ENCODE data around the gene KLK12.

Gene KLK12

GRCh38 chr19:51082611-51083010 lies 47.8 kb upstream of the KLK12 start, which contains the start of gene KLK14:
KLK14 (minus strand) TSS chr19:51082887; CDS start chr19:51082614, 273 bp downstream.
- no peak for ATAC-seq
- TF ChIP-seq TCF4 (CRISPR knock-in tag; IDR thresholded peaks at IDR 0.05; ENCODE audit: borderline replicate concordance) = no peak
- TF ChIP-seq ISL1 (CRISPR knock-in tag; IDR thresholded peaks at IDR 0.05) = no peak
- TF ChIP-seq CREB5 (CRISPR knock-in tag; IDR thresholded peaks at IDR 0.05; ENCODE audit: low read depth) = no peak
- TF ChIP-seq PPARA (CRISPR knock-in tag; IDR thresholded peaks at IDR 0.05; ENCODE audit: borderline replicate concordance) = no peak
- TF ChIP-seq ZFP3 (CRISPR knock-in tag; IDR thresholded peaks at IDR 0.05) = no peak
- no peak for TF ChIP-seq BACH2 (CRISPR knock-in tag; IDR thresholded peaks at IDR 0.05; ENCODE audit: borderline replicate concordance)
- no peak for TF ChIP-seq ARNTL (CRISPR knock-in tag; IDR thresholded peaks at IDR 0.05; ENCODE audit: borderline replicate concordance, low read depth)
- no peak for TF ChIP-seq RARB (CRISPR knock-in tag; IDR thresholded peaks at IDR 0.05)
- no peak for TF ChIP-seq POU6F1 (CRISPR knock-in tag; IDR thresholded peaks at IDR 0.05; ENCODE audit: borderline replicate concordance, low read depth)
- no peak for TF ChIP-seq CSRNP3 (CRISPR knock-in tag; IDR thresholded peaks at IDR 0.05)
- TF ChIP-seq SNAI2 (CRISPR knock-in tag; IDR thresholded peaks at IDR 0.05) = no peak
- no peak for TF ChIP-seq TOX (CRISPR knock-in tag; IDR thresholded peaks at IDR 0.05; ENCODE audit: borderline replicate concordance)
- no peak for TF ChIP-seq ZNF565 (CRISPR knock-in tag; conservative IDR thresholded peaks at IDR 0.05; ENCODE audit: low read depth)
- no peak for TF ChIP-seq TSHZ2 (CRISPR knock-in tag; IDR thresholded peaks at IDR 0.05)
- no peak for TF ChIP-seq ESRRG (CRISPR knock-in tag; IDR thresholded peaks at IDR 0.05)

GRCh38 chr19:51081476-51081875 lies 46.7 kb upstream of the KLK12 start:
- ATAC-seq = no peak
- TF ChIP-seq GLIS3 (CRISPR knock-in tag; IDR thresholded peaks at IDR 0.05) (no peak), TOX (CRISPR knock-in tag; IDR thresholded peaks at IDR 0.05; ENCODE audit: borderline replicate concordance) (no peak), ZFP3 (CRISPR knock-in tag; IDR thresholded peaks at IDR 0.05) (no peak), CSDC2 (CRISPR knock-in tag; IDR thresholded peaks at IDR 0.05) (no peak), CREB5 (CRISPR knock-in tag; IDR thresholded peaks at IDR 0.05; ENCODE audit: low read depth) (no peak), PATZ1 (CRISPR knock-in tag; IDR thresholded peaks at IDR 0.05; ENCODE audit: borderline replicate concordance) (no peak), CSRNP3 (CRISPR knock-in tag; IDR thresholded peaks at IDR 0.05) (no peak), ZNF70 (CRISPR knock-in tag; IDR thresholded peaks at IDR 0.05) (no peak), ZNF8 (CRISPR knock-in tag; IDR thresholded peaks at IDR 0.05) (no peak), RARB (CRISPR knock-in tag; IDR thresholded peaks at IDR 0.05) (no peak)
